ENCODE results near the gene FDX2. TPM values are rescaled to one million over a fixed set of nuclear protein-coding genes. Genes with fewer than 3 reads are reported as not detected.

The FDX2 gene
- total and polyA plus RNA-seq, 2 of the 13 experiments (the other 11 are each of a cell fraction or from before 2014, with no cell fraction given), result 21.0 to 24.7 TPM

DNA sequence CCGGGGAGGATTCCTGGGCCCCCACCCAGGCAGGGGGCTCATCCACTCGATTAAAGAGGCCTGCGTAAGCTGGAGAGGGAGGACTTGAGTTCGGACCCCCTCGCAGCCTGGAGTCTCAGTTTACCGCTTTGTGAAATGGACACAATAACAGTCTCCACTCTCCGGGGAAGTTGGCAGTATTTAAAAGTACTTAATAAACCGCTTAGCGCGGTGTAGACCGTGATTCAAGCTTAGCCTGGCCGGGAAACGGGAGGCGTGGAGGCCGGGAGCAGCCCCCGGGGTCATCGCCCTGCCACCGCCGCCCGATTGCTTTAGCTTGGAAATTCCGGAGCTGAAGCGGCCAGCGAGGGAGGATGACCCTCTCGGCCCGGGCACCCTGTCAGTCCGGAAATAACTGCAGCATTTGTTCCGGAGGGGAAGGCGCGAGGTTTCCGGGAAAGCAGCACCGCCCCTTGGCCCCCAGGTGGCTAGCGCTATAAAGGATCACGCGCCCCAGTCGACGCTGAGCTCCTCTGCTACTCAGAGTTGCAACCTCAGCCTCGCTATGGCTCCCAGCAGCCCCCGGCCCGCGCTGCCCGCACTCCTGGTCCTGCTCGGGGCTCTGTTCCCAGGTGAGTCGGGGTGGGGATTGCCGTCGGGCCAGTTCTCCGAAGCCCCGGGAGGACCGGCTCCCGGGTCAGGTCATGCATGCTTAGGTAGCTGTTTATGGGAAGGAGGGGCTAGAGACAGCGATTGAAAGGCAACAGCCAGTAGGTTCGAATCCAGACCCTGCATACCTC lies 45.0 kb downstream of the FDX2 start, which contains the start of gene ICAM1 (continued):
- TF ChIP-seq REST (IDR thresholded peaks at IDR 0.05; ENCODE audit: borderline replicate concordance in 1 of 2, low read depth in 1 of 2, low read length in 2 of 2), result no peak
- TF ChIP-seq ZNF747 (CRISPR knock-in tag; IDR thresholded peaks at IDR 0.05; ENCODE audit: borderline replicate concordance), result peak; percentile 83; the same call in 1 of the 2 replicates
- TF ChIP-seq ZNF333 (CRISPR knock-in tag; IDR thresholded peaks at IDR 0.05; ENCODE audit: borderline replicate concordance), result peak; percentile 61; the same call in 1 of the 2 replicates
- TF ChIP-seq ZNF12 (CRISPR knock-in tag; IDR thresholded peaks at IDR 0.05), result peak; percentile 34; the same call in 1 of the 2 replicates
- TF ChIP-seq GFI1 (CRISPR knock-in tag; IDR thresholded peaks at IDR 0.05; ENCODE audit: borderline replicate concordance), result peak; percentile 88
- TF ChIP-seq HNF1B (CRISPR knock-in tag; IDR thresholded peaks at IDR 0.05), result peak; percentile 79
- TF ChIP-seq PRDM10 (CRISPR knock-in tag; IDR thresholded peaks at IDR 0.05; ENCODE audit: low read depth), result peak; percentile 74; the same call in 1 of the 2 replicates
- no peak for TF ChIP-seq IKZF1 (IDR thresholded peaks at IDR 0.05)
- no peak for TF ChIP-seq TCF7 (IDR thresholded peaks at IDR 0.05; ENCODE audit: low read depth)
- no peak for TF ChIP-seq ZNF44 (CRISPR knock-in tag; IDR thresholded peaks at IDR 0.05)
- peak; percentile 70; the same call in 1 of the 2 replicates for TF ChIP-seq GATA4 (IDR thresholded peaks at IDR 0.05; ENCODE audit: borderline replicate concordance, low read depth)
- TF ChIP-seq ZNF232 (CRISPR knock-in tag; IDR thresholded peaks at IDR 0.05; ENCODE audit: borderline replicate concordance), result peak; percentile 81; the same call in 1 of the 2 replicates
- peak; percentile 87 for TF ChIP-seq RFXANK (CRISPR knock-in tag; IDR thresholded peaks at IDR 0.05)
- 0 out of 2 replicates have a peak, but pooled peaks have one; percentile 22 for TF ChIP-seq ZNF136 (CRISPR knock-in tag; IDR thresholded peaks at IDR 0.05; ENCODE audit: low read depth)
- peak; percentile 98 for TF ChIP-seq ZNF772 (CRISPR knock-in tag; IDR thresholded peaks at IDR 0.05)
- TF ChIP-seq THAP11 (CRISPR knock-in tag; IDR thresholded peaks at IDR 0.05), result peak; percentile 82
- peak; percentile 79 for TF ChIP-seq ZFP90 (CRISPR knock-in tag; IDR thresholded peaks at IDR 0.05; ENCODE audit: borderline replicate concordance)
- TF ChIP-seq MXI1 (IDR thresholded peaks at IDR 0.05; ENCODE audit: borderline replicate concordance, low read depth, low read length), result peak; percentile 100
